HepG2 (cell line): Measurements from ENCODE around the gene FOXN3. TPM values are rescaled to one million over a fixed set of nuclear protein-coding genes. Genes with fewer than 3 reads are reported as not detected.

ENCODE experiments used
- ATAC-seq: fragments of 200-7000 bp; cut with Tn5 transposase; 3 replicates; pipeline ENCODE4 v1.9.1; 2020; ENCODE audit warnings: mild to moderate bottlenecking, moderate library complexity
- BruUV-seq: library from RNA; stranded (reverse); fragments of 400-500 nt; replicated peaks from 2 replicates; lab custom pipeline; 2021; lab: Mats Ljungman, UMichigan
- CTCF ChIA-PET: fragments of 300-600 bp; formaldehyde crosslinking; extraction: SDS; loops from one replicate; lab custom pipeline; 2021; ENCODE audit warnings: low total read pairs, inconsistent platforms, low intra/inter-chr PET ratio; lab: Yijun Ruan, JAX
- POLR2A ChIA-PET: fragments of 350-600 bp; sonication (Branson Sonifier 250); formaldehyde crosslinking; loops from one replicate; lab custom pipeline; 2020; ENCODE audit warnings: antibody characterized with exemption, inconsistent platforms; lab: Yijun Ruan, JAX
- DNase-seq: peaks from one replicate; pipeline ENCODE4 v3.0.0-alpha.2; 2015; ENCODE audit warnings: low spot score
- FAIRE-seq: peaks from 3 replicates; lab custom pipeline; 2011; peaks lifted over from hg19 to GRCh38; lab: Jason Lieb, UNC
- H2AFZ ChIP-seq: one replicate; pipeline ENCODE4 v1.6.1; 2011; ENCODE audit warnings: low read length, inconsistent platforms
- H3K27ac ChIP-seq: fragments of 300-600 bp; 3 replicates; pipeline ENCODE4 v1.8.0; 2011; ENCODE audit warnings: mixed run types, mild to moderate bottlenecking, mixed read lengths, low read length, inconsistent platforms; ENCODE audit not compliant: insufficient read depth; ENCODE audit errors: extremely low read length
- H3K27me3 ChIP-seq, 2 experiments: fragments of 200-600 bp in 1 of 2; 2 replicates in 1 of 2; 3 replicates in 1 of 2; pipeline versions ENCODE4 v1.6.0 to v1.8.0; 2011; ENCODE audit warnings: low read length in 2 of 2, mild to moderate bottlenecking in 2 of 2, moderate library complexity in 2 of 2, inconsistent platforms in 1 of 2; ENCODE audit not compliant: insufficient read depth in 2 of 2, control insufficient read depth in 1 of 2
- H3K36me3 ChIP-seq, 2 experiments: fragments of 200-600 bp in 1 of 2; replicated peaks in 1 of 2; 2 replicates in 1 of 2; 3 replicates in 1 of 2; pipeline versions ENCODE4 v1.5.1 to v1.8.0; 2011; ENCODE audit warnings: low read length in 2 of 2, inconsistent platforms in 1 of 2; ENCODE audit not compliant: insufficient read depth in 2 of 2, control insufficient read depth in 1 of 2
- H3K4me1 ChIP-seq: 2 replicates; pipeline ENCODE4 v1.5.1; 2012; ENCODE audit warnings: low read length, inconsistent platforms; ENCODE audit not compliant: insufficient read depth
- H3K4me2 ChIP-seq: 2 replicates; pipeline ENCODE4 v1.6.0; 2011; ENCODE audit warnings: low read depth, low read length, inconsistent platforms
- H3K4me3 ChIP-seq, 3 experiments: fragments of 200-600 bp in 1 of 3; sonication (generic), shearing (Covaris generic) in 1 of 3; replicated peaks in 1 of 3; 2 replicates each; pipeline ENCODE4 v1.5.1; 2011 to 2016; ENCODE audit warnings: low read length in 3 of 3, inconsistent platforms in 2 of 3, low read depth in 2 of 3, mild to moderate bottlenecking in 2 of 3, control low read depth in 1 of 3, mixed read lengths in 1 of 3; ENCODE audit not compliant: insufficient read depth in 1 of 3
- H3K79me2 ChIP-seq: one replicate; pipeline ENCODE4 v1.6.1; 2011; ENCODE audit warnings: low read length, inconsistent platforms; ENCODE audit not compliant: insufficient read depth
- H3K9ac ChIP-seq: 2 replicates; pipeline ENCODE4 v1.6.0; 2011; ENCODE audit warnings: mild to moderate bottlenecking, low read depth, low read length, inconsistent platforms; ENCODE audit not compliant: insufficient read depth
- H3K9me3 ChIP-seq: 2 replicates; pipeline ENCODE4 v1.5.1; 2012; ENCODE audit warnings: mild to moderate bottlenecking, low read length
- H4K20me1 ChIP-seq: 2 replicates; pipeline ENCODE4 v1.6.0; 2011; ENCODE audit warnings: inconsistent platforms, mild to moderate bottlenecking, low read length, moderate library complexity; ENCODE audit not compliant: insufficient read depth
- HOXA3 ChIP-seq: sonication (generic); formaldehyde crosslinking; IDR thresholded peaks from 2 replicates; pipeline ENCODE4 v1.5.0; 2020; ENCODE audit warnings: missing genetic modification reagents
- MAFG ChIP-seq: sonication (generic); formaldehyde crosslinking; IDR thresholded peaks from 2 replicates; pipeline ENCODE4 v1.5.1; 2020; ENCODE audit warnings: mild to moderate bottlenecking, missing genetic modification reagents
- MXD4 ChIP-seq: IDR thresholded peaks from 2 replicates; pipeline ENCODE4 v1.6.1; 2016; ENCODE audit warnings: mild to moderate bottlenecking, missing biosample characterization, missing genetic modification reagents
- ZNF235 ChIP-seq: sonication (generic); formaldehyde crosslinking; IDR thresholded peaks from 2 replicates; pipeline ENCODE4 v1.8.1; 2023; ENCODE audit warnings: mild to moderate bottlenecking, missing genetic modification reagents, borderline replicate concordance
- ZNF263 ChIP-seq: sonication (generic); formaldehyde crosslinking; IDR thresholded peaks from 2 replicates; pipeline ENCODE4 v1.4.0; 2020; ENCODE audit warnings: missing genetic modification reagents
- ZNF646 ChIP-seq: sonication (generic); formaldehyde crosslinking; IDR thresholded peaks from 2 replicates; pipeline ENCODE4 v1.9.0; 2021; ENCODE audit warnings: mild to moderate bottlenecking, missing genetic modification reagents
- WGBS: methylation state at CpG from one replicate; pipeline ENCODE4 v1.1.6; 2017; ENCODE audit warnings: low lambda C conversion rate; 5-methylcytosine and 5-hydroxymethylcytosine counted together
- in situ Hi-C: cut with HindIII; loops from 2 replicates; pipeline ENCODE4 v1.10.0; 2017; ENCODE audit warnings: low pct_unique_long_range_greater_than_20kb; ENCODE audit not compliant: extremely low pct_ligation_motif_present
- intact Hi-C: fragments of 100-400 bp; cut with micrococcal nuclease; formaldehyde crosslinking; loops from one replicate; pipeline ENCODE4 v1.10.0; 2022; ENCODE audit not compliant: unreplicated experiment
- polyA plus RNA-seq, 8 experiments: library from polyadenylated mRNA; depleted of rRNA in 3 of 8; stranded (reverse) in 7 of 8; unstranded in 1 of 8; fragments of >200 nt; fragmentation: Illumina TruSeq in 4 of 8; extraction: Trizol in 4 of 8; gene quantifications; 2 replicates each; pipeline versions ENCODE4 v1.2.1 to v1.2.3, GENCODE V29; 2011 to 2016; ENCODE audit warnings: low read depth in 4 of 8, missing spikeins in 1 of 8, mixed read lengths in 1 of 8; ENCODE audit not compliant: insufficient read depth in 1 of 8
- total RNA-seq, 5 experiments: library from RNA; depleted of rRNA; stranded (reverse); fragments of >200 nt; fragmentation: Illumina TruSeq; extraction: Trizol; gene quantifications; 2 replicates each; pipeline ENCODE4 v1.2.3, GENCODE V29; 2016; ENCODE audit warnings: low read depth in 1 of 5
- TF ChIP-seq, protein P1 (sequence below): IDR thresholded peaks from 2 replicates; pipeline ENCODE4 v1.6.1; 2012; ENCODE audit warnings: low read depth, low read length, improper control_type of control experiment
- TF ChIP-seq, protein P2 (sequence below): sonication (generic); formaldehyde crosslinking; IDR thresholded peaks from 2 replicates; pipeline ENCODE4 v1.4.0; 2020; ENCODE audit warnings: missing genetic modification reagents

The FOXN3 gene
- total and polyA plus RNA-seq, 2 of the 13 experiments (the other 11 are each of a cell fraction or from before 2014, with no cell fraction given) = 32.4 to 70.2 TPM

- POLR2A ChIA-PET = no interaction called here
- no peak overlapping the region for H3K27ac ChIP-seq
- TF ChIP-seq ZNF646 (no peak), ZNF235 (CRISPR knock-in tag) (no peak), ZNF263 (CRISPR knock-in tag) (no peak), MXD4 (CRISPR knock-in tag) (no peak), HOXA3 (no peak), MAFG (CRISPR knock-in tag) (no peak)
- TF ChIP-seq, protein P1, sequence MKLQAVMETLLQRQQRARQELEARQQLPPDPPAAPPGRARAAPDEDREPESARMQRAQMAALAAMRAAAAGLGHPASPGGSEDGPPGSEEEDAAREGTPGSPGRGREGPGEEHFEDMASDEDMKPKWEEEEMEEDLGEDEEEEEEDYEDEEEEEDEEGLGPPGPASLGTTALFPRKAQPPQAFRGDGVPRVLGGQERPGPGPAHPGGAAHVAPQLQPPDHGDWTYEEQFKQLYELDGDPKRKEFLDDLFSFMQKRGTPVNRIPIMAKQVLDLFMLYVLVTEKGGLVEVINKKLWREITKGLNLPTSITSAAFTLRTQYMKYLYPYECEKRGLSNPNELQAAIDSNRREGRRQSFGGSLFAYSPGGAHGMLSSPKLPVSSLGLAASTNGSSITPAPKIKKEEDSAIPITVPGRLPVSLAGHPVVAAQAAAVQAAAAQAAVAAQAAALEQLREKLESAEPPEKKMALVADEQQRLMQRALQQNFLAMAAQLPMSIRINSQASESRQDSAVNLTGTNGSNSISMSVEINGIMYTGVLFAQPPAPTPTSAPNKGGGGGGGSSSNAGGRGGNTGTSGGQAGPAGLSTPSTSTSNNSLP = no peak
- TF ChIP-seq, protein P2, sequence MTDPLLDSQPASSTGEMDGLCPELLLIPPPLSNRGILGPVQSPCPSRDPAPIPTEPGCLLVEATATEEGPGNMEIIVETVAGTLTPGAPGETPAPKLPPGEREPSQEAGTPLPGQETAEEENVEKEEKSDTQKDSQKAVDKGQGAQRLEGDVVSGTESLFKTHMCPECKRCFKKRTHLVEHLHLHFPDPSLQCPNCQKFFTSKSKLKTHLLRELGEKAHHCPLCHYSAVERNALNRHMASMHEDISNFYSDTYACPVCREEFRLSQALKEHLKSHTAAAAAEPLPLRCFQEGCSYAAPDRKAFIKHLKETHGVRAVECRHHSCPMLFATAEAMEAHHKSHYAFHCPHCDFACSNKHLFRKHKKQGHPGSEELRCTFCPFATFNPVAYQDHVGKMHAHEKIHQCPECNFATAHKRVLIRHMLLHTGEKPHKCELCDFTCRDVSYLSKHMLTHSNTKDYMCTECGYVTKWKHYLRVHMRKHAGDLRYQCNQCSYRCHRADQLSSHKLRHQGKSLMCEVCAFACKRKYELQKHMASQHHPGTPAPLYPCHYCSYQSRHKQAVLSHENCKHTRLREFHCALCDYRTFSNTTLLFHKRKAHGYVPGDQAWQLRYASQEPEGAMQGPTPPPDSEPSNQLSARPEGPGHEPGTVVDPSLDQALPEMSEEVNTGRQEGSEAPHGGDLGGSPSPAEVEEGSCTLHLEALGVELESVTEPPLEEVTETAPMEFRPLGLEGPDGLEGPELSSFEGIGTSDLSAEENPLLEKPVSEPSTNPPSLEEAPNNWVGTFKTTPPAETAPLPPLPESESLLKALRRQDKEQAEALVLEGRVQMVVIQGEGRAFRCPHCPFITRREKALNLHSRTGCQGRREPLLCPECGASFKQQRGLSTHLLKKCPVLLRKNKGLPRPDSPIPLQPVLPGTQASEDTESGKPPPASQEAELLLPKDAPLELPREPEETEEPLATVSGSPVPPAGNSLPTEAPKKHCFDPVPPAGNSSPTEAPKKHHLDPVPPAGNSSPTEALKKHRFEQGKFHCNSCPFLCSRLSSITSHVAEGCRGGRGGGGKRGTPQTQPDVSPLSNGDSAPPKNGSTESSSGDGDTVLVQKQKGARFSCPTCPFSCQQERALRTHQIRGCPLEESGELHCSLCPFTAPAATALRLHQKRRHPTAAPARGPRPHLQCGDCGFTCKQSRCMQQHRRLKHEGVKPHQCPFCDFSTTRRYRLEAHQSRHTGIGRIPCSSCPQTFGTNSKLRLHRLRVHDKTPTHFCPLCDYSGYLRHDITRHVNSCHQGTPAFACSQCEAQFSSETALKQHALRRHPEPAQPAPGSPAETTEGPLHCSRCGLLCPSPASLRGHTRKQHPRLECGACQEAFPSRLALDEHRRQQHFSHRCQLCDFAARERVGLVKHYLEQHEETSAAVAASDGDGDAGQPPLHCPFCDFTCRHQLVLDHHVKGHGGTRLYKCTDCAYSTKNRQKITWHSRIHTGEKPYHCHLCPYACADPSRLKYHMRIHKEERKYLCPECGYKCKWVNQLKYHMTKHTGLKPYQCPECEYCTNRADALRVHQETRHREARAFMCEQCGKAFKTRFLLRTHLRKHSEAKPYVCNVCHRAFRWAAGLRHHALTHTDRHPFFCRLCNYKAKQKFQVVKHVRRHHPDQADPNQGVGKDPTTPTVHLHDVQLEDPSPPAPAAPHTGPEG (CRISPR knock-in tag) = no peak
Observed at GRCh38 chr14:89178376-89178775, 238.7 kb downstream of the FOXN3 start.

More at GRCh38 chr14:89178376-89178775, 238.7 kb downstream of the FOXN3 start:
- in situ Hi-C loops (no loop called here), intact Hi-C loops (loop anchor here (5.0 kb wide), 1 partner anchor 136 kb away; no protein-coding TSS in a partner anchor)
- WGBS = 100% methylated on average over 2 of the region's 2 CpGs
- Histone ChIP-seq H3K36me3 (peaks cover 15 to 75% of the 10 kb centered on the region in 2 experiments), H4K20me1 (peaks cover 4% of the 10 kb centered on the region; the same call in 1 of the 2 replicates), H3K4me2 (no peak overlapping the region), H3K4me3 (no peak overlapping the region), H3K9me3 (no peaks in the 10 kb centered on the region; the same call in 1 of the 2 replicates), H3K9ac (no peak overlapping the region), H3K79me2 (peaks cover 6% of the 10 kb centered on the region), H2AFZ (no peak overlapping the region), H3K4me1 (peaks cover 19% of the 10 kb centered on the region), H3K27me3 (no peaks in the 10 kb centered on the region)
- CTCF ChIA-PET = interaction anchor here (0.7 kb wide), 1 partner anchor 138 kb away, joined by 3 read pairs; no protein-coding TSS in a partner anchor
- BruUV-seq = no TSS peak
- FAIRE-seq (no peak), DNase-seq (no peak), ATAC-seq (no peak)
